HepG2 (cell line): ENCODE measurements around the gene SIGLEC6. TPM values are rescaled to one million over a fixed set of nuclear protein-coding genes. Genes with fewer than 3 reads are reported as not detected.

Experiments
- GATAD1 ChIP-seq: IDR thresholded peaks from 2 replicates; pipeline ENCODE4 v1.6.1; 2016; ENCODE audit warnings: missing genetic modification reagents, missing compliant biosample characterization
- HCFC1 ChIP-seq: fragments of 150-350 bp; IDR thresholded peaks from 2 replicates; pipeline ENCODE4 v1.6.1; 2014; ENCODE audit warnings: low read depth, low read length
- MXI1 ChIP-seq: IDR thresholded peaks from 3 replicates; pipeline ENCODE4 v1.6.1; 2012; ENCODE audit warnings: low read depth, low read length, inconsistent platforms, borderline replicate concordance
- POLR2A ChIP-seq, 2 experiments: IDR thresholded peaks; 2 replicates each; pipeline ENCODE4 v1.6.1; 2011; ENCODE audit warnings: low read depth in 2 of 2, low read length in 2 of 2, mild to moderate bottlenecking in 1 of 2, moderate library complexity in 1 of 2; ENCODE audit not compliant: insufficient read depth in 1 of 2
- SKI ChIP-seq: fragments of 450-650 bp; IDR thresholded peaks from one replicate; pipeline ENCODE4 v1.6.1; 2018; ENCODE audit warnings: mild to moderate bottlenecking; ENCODE audit not compliant: partially characterized antibody
- TAF15 ChIP-seq: fragments of 200-400 bp; formaldehyde crosslinking; IDR thresholded peaks from one replicate; pipeline ENCODE4 v1.6.1; 2018; ENCODE audit warnings: mild to moderate bottlenecking, low read depth, low read length; ENCODE audit not compliant: poor library complexity, severe bottlenecking
- TEAD3 ChIP-seq: optimal IDR thresholded peaks from 2 replicates; pipeline ENCODE3; 2016; ENCODE audit warnings: borderline replicate concordance
- ZMYM4 ChIP-seq: sonication (generic); formaldehyde crosslinking; IDR thresholded peaks from 2 replicates; pipeline ENCODE4 v1.8.1; 2023; ENCODE audit warnings: mild to moderate bottlenecking, missing genetic modification reagents
- ZNF274 ChIP-seq: sonication (generic); formaldehyde crosslinking; IDR thresholded peaks from 2 replicates; pipeline ENCODE4 v1.5.1; 2020; ENCODE audit warnings: mild to moderate bottlenecking, missing genetic modification reagents
- ZNF441 ChIP-seq: sonication (generic); formaldehyde crosslinking; IDR thresholded peaks from 2 replicates; pipeline ENCODE4 v1.7.0; 2021; ENCODE audit warnings: missing genetic modification reagents, borderline replicate concordance
- polyA plus RNA-seq, 8 experiments: library from polyadenylated mRNA; depleted of rRNA in 3 of 8; stranded (reverse) in 7 of 8; unstranded in 1 of 8; fragments of >200 nt; fragmentation: Illumina TruSeq in 4 of 8; extraction: Trizol in 4 of 8; gene quantifications; 2 replicates each; pipeline versions ENCODE4 v1.2.1 to v1.2.3, GENCODE V29; 2011 to 2016; ENCODE audit warnings: low read depth in 4 of 8, missing spikeins in 1 of 8, mixed read lengths in 1 of 8; ENCODE audit not compliant: insufficient read depth in 1 of 8
- total RNA-seq, 5 experiments: library from RNA; depleted of rRNA; stranded (reverse); fragments of >200 nt; fragmentation: Illumina TruSeq; extraction: Trizol; gene quantifications; 2 replicates each; pipeline ENCODE4 v1.2.3, GENCODE V29; 2016; ENCODE audit warnings: low read depth in 1 of 5
- TF ChIP-seq, protein P1 (sequence below): sonication (generic); formaldehyde crosslinking; IDR thresholded peaks from 2 replicates; pipeline ENCODE4 v1.4.0; 2020; ENCODE audit warnings: missing genetic modification reagents
- TF ChIP-seq, protein P2 (sequence below): sonication (generic); formaldehyde crosslinking; IDR thresholded peaks from 2 replicates; pipeline ENCODE4 v1.4.0; 2020; ENCODE audit warnings: missing genetic modification reagents
- TF ChIP-seq, protein P3 (sequence below): IDR thresholded peaks from 2 replicates; pipeline ENCODE4 v1.4.0; 2020; ENCODE audit warnings: mild to moderate bottlenecking, missing genetic modification reagents

The SIGLEC6 gene
- total and polyA plus RNA-seq, 2 of the 13 experiments (the other 11 are each of a cell fraction or from before 2014, with no cell fraction given), result not detected

DNA sequence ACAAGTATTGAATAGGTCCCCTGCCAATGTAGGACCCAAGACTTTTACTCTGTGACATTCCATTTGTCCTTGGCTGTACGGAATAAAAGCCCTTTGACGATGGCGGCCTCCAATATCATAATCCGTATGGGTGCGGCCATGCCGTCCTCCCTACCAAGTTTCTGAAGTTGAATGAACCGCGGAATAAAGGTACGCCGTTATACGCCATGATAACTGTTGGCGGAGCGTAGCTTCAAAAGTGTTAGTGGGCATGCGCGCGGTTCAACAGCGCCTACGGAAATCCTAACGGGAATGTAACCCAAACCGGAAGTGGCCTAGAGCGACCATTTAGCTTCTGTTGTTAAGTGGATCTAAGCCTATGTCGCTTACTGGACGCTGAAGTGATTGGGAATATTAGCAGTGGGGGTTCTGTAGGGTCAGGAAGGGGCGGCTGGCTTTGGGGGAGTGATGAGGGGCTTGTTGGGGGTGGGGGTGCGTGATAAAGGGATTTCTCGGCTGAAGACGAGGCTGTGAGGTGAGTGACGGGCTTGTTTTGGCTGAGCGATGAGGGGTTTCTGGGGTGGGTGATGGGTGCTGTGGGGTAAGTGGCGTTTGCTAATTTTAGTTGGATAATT, 39.6 kb upstream of the SIGLEC6 start, which contains the start of gene ZNF175 (continued):
- TF ChIP-seq, protein P1, sequence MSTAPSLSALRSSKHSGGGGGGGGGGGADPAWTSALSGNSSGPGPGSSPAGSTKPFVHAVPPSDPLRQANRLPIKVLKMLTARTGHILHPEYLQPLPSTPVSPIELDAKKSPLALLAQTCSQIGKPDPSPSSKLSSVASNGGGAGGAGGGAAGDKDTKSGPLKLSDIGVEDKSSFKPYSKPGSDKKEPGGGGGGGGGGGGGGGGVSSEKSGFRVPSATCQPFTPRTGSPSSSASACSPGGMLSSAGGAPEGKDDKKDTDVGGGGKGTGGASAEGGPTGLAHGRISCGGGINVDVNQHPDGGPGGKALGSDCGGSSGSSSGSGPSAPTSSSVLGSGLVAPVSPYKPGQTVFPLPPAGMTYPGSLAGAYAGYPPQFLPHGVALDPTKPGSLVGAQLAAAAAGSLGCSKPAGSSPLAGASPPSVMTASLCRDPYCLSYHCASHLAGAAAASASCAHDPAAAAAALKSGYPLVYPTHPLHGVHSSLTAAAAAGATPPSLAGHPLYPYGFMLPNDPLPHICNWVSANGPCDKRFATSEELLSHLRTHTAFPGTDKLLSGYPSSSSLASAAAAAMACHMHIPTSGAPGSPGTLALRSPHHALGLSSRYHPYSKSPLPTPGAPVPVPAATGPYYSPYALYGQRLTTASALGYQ (CRISPR knock-in tag), result no peak
- TF ChIP-seq HCFC1 (peak; percentile 76), GATAD1 (peak; percentile 76), POLR2A (IDR thresholded peaks at IDR 0.05; ENCODE audit: insufficient read depth in 1 of 2, low read depth in 2 of 2, low read length in 2 of 2) (peak in 1 of 2 experiments; percentile 30; a peak in 1 of 4 replicates), TAF15 (no peak), MXI1 (peak; percentile 35; the same call in 1 of the 3 replicates), ZNF441 (CRISPR knock-in tag) (no peak), TEAD3 (CRISPR knock-in tag) (peak; percentile 75), ZMYM4 (0 out of 2 replicates have a peak, but pooled peaks have one; percentile 43), ZNF274 (no peak), SKI (no peak)
- TF ChIP-seq, protein P2, sequence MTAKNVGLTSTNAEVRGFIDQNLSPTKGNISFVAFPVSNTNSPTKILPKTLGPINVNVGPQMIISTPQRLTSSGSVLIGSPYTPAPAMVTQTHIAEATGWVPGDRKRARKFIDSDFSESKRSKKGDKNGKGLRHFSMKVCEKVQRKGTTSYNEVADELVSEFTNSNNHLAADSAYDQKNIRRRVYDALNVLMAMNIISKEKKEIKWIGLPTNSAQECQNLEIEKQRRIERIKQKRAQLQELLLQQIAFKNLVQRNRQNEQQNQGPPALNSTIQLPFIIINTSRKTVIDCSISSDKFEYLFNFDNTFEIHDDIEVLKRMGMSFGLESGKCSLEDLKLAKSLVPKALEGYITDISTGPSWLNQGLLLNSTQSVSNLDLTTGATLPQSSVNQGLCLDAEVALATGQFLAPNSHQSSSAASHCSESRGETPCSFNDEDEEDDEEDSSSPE, result 0 out of 2 replicates have a peak, but pooled peaks have one; percentile 27
- TF ChIP-seq, protein P3, sequence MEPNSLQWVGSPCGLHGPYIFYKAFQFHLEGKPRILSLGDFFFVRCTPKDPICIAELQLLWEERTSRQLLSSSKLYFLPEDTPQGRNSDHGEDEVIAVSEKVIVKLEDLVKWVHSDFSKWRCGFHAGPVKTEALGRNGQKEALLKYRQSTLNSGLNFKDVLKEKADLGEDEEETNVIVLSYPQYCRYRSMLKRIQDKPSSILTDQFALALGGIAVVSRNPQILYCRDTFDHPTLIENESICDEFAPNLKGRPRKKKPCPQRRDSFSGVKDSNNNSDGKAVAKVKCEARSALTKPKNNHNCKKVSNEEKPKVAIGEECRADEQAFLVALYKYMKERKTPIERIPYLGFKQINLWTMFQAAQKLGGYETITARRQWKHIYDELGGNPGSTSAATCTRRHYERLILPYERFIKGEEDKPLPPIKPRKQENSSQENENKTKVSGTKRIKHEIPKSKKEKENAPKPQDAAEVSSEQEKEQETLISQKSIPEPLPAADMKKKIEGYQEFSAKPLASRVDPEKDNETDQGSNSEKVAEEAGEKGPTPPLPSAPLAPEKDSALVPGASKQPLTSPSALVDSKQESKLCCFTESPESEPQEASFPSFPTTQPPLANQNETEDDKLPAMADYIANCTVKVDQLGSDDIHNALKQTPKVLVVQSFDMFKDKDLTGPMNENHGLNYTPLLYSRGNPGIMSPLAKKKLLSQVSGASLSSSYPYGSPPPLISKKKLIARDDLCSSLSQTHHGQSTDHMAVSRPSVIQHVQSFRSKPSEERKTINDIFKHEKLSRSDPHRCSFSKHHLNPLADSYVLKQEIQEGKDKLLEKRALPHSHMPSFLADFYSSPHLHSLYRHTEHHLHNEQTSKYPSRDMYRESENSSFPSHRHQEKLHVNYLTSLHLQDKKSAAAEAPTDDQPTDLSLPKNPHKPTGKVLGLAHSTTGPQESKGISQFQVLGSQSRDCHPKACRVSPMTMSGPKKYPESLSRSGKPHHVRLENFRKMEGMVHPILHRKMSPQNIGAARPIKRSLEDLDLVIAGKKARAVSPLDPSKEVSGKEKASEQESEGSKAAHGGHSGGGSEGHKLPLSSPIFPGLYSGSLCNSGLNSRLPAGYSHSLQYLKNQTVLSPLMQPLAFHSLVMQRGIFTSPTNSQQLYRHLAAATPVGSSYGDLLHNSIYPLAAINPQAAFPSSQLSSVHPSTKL, result 0 out of 2 replicates have a peak, but pooled peaks have one; percentile 19
